HL-60 (cell line): ENCODE data around the gene ANTXR1.

Experiments
- DNase-seq, 2 experiments: peaks; one replicate each; pipeline ENCODE4 v3.0.0-alpha.2; 2010 to 2020; ENCODE audit warnings: low read depth in 1 of 2, low spot score in 1 of 2
- H3K27ac ChIP-seq: fragments of 250-450 bp; sonication (Bioruptor Pico); replicated peaks from 2 replicates; pipeline ENCODE4 v1.5.1; 2020; ENCODE audit warnings: mild to moderate bottlenecking, moderate library complexity
- H3K27me3 ChIP-seq: fragments of 250-450 bp; sonication (Bioruptor Pico); 2 replicates; pipeline ENCODE4 v1.5.1; 2021; ENCODE audit warnings: mild to moderate bottlenecking, moderate library complexity; ENCODE audit not compliant: insufficient read depth, poor library complexity, severe bottlenecking
- H3K4me3 ChIP-seq: replicated peaks from 2 replicates; pipeline ENCODE4 v1.5.1; 2011; ENCODE audit warnings: mild to moderate bottlenecking, control low read depth, low read length; ENCODE audit not compliant: insufficient read depth
- CTCF ChIP-seq: IDR thresholded peaks from one replicate; pipeline ENCODE4 v1.5.1; 2011; ENCODE audit warnings: low read length, control low read depth, inconsistent platforms; ENCODE audit not compliant: insufficient read depth
- GABPA ChIP-seq: IDR thresholded peaks from 2 replicates; pipeline ENCODE4 v1.6.1; 2012; ENCODE audit warnings: low read depth
- POLR2AphosphoS5 ChIP-seq: IDR thresholded peaks from 2 replicates; pipeline ENCODE4 v1.6.1; 2012; ENCODE audit warnings: low read depth
- REST ChIP-seq: IDR thresholded peaks from 2 replicates; pipeline ENCODE4 v1.6.1; 2012; ENCODE audit warnings: low read depth; ENCODE audit not compliant: insufficient replicate concordance
- SPI1 ChIP-seq: IDR thresholded peaks from 2 replicates; pipeline ENCODE4 v1.6.1; 2012; ENCODE audit warnings: low read depth, mild to moderate bottlenecking, borderline replicate concordance

The ANTXR1 gene

DNA sequence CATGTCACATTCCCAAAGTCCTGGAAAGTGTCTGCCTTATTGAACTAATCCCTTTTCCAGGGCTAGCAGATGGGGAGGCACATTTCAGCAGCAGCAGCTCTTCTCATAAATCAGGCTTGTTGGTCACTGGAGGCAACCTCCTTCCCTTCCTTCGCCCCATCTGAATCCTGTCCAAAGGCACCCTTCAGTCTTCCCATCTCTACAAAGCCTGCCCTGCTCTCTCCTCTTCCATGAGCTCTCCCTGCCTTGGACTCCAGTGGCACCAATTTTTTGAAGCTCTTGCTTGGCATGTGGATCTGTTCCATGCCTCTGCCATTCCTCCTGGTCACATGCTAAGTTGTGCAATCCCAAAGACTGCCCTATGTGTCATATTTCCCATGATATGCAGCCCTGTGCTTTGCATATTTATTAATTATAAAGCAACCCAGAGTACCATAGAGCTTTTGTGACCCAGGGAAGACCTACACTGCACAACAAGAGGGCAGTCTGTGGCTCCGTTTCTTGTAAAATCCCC, 70.3 kb downstream of the ANTXR1 start:
- H3K27me3 ChIP-seq = no peaks in the 10 kb centered on the region
- no peak overlapping the region for H3K27ac ChIP-seq
- no peak for TF ChIP-seq SPI1
- no peak for TF ChIP-seq REST
- TF ChIP-seq CTCF = no peak
- no peak for TF ChIP-seq GABPA
- peak in 1 of 2 experiments; percentile 28 for DNase-seq
- H3K4me3 ChIP-seq = no peak overlapping the region

- H3K27ac ChIP-seq = no peak overlapping the region; the same call in 1 of the 2 replicates
- TF ChIP-seq CTCF = no peak
- no peak for TF ChIP-seq POLR2AphosphoS5
- TF ChIP-seq GABPA = no peak
- no peak for TF ChIP-seq SPI1
- TF ChIP-seq REST = no peak
- H3K4me3 ChIP-seq = no peak overlapping the region
- DNase-seq = no peak
- H3K27me3 ChIP-seq = no peaks in the 10 kb centered on the region
Measured at GRCh38 chr2:69084492-69084891, 71.5 kb downstream of the ANTXR1 start.

DNA sequence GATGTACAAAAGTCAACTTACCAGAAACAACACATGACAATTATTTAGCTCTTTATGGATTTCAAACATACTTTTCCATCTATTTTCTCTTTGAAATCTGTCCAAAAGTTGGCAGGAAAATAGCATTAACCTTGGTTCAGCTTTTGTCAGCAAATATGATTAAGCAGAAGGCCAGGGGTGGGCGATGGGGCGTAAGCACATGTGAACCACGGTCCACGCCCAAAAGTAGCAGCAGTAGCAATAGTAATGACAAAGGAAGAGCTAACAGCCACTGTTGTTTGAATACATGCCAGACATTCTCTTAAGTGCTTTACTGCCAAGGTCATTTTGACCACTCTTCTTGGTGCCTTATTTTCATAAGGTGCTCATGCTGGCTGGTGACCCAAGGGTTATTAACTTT, 73.5 kb downstream of the ANTXR1 start:
- no peak overlapping the region for H3K4me3 ChIP-seq
- H3K27ac ChIP-seq = no peak overlapping the region
- TF ChIP-seq SPI1 (no peak), GABPA (no peak)
- DNase-seq = no peak
- no peaks in the 10 kb centered on the region for H3K27me3 ChIP-seq

DNA sequence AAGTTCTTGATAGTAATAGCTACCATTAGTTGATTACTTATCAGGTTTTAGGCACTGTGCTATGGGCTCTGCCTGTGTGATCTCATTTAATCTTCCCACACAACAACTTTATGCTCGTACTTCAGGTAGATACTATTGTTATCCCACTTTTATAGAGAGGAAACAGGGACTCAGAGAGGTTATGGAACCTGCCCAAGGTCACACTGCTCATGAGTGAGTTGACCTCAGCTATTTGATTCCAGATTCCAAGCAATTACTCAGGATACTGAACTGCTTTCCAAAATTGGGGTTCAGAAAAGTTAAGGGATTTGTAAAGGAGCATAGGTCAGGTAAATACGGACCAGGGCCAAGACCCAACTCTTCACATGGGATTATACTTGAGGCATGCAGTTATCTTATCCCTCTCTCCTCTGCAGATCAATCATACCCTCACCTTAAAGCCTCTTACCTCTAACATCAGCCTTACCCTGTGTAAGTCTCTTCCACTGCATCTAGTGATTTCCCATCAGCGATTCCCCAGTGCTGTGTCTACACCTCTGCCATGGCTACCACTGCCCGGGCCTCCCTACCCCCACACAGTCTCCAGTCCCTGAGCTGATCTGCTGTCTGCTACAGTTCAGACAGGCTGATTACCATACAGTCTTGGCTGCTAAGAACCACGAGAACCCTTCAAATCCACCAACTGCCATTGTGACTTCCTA, 74.4 kb downstream of the ANTXR1 start:
- DNase-seq = no peak
- Histone ChIP-seq H3K27ac (no peak overlapping the region), H3K27me3 (no peaks in the 10 kb centered on the region), H3K4me3 (no peak overlapping the region)
- TF ChIP-seq CTCF (no peak), REST (no peak), POLR2AphosphoS5 (no peak), SPI1 (no peak), GABPA (no peak)
